AML-193 (cell line): Measurements from ENCODE around the gene COPS4.
"Not testable (repeated sequence)": the region's sequence is repeated elsewhere in the genome, so short reads cannot be mapped to it uniquely, and the experiment has no call there.

Experiments used
- DNase-seq, 2 experiments: peaks; one replicate each; lab custom pipeline; 2025; lab: John Stamatoyannopoulos, UW

Gene COPS4

GRCh38 chr4:83083925-83084475, 49.0 kb downstream of the COPS4 start:
- DNase-seq, result no peak

- DNase-seq, result not testable (repeated sequence)
Measured at GRCh38 chr4:83084956-83085355, 50.0 kb downstream of the COPS4 start.

GRCh38 chr4:83089410-83090157, 54.6 kb downstream of the COPS4 start:
- DNase-seq, result no peak

GRCh38 chr4:83093060-83093640, 58.2 kb downstream of the COPS4 start:
- DNase-seq, result no peak

GRCh38 chr4:83096397-83096796, 61.4 kb downstream of the COPS4 start:
- DNase-seq, result no peak

GRCh38 chr4:83104991-83105390, 70.0 kb downstream of the COPS4 start:
- no peak for DNase-seq

GRCh38 chr4:83107631-83108030, 72.6 kb downstream of the COPS4 start:
- DNase-seq, result no peak

- no peak for DNase-seq
Measured at GRCh38 chr4:83108101-83108861, 73.3 kb downstream of the COPS4 start.

GRCh38 chr4:83109480-83110222, 74.7 kb downstream of the COPS4 start:
- no peak for DNase-seq

- peak; percentile 79 for DNase-seq
Measured at GRCh38 chr4:83110223-83110945, 75.4 kb downstream of the COPS4 start.

GRCh38 chr4:83110970-83111750, 76.2 kb downstream of the COPS4 start:
- DNase-seq, result no peak

GRCh38 chr4:83111751-83112141, 76.8 kb downstream of the COPS4 start:
- peak in 1 of 2 experiments; percentile 32 for DNase-seq

GRCh38 chr4:83112231-83112630, 77.2 kb downstream of the COPS4 start:
- DNase-seq, result peak; percentile 89 to 94

GRCh38 chr4:83112678-83113428, 77.9 kb downstream of the COPS4 start:
- peak in 1 of 2 experiments; percentile 41 for DNase-seq

GRCh38 chr4:83113429-83113786, 78.4 kb downstream of the COPS4 start:
- peak; percentile 57 to 62 for DNase-seq

- DNase-seq, result peak; percentile 89
Measured at GRCh38 chr4:83114576-83114975, 79.6 kb downstream of the COPS4 start, which contains the start of gene PLAC8. Gene PLAC8, minus strand, starts transcription at chr4:83114729. Its CDS starts 6,808 bp downstream, at chr4:83107921.

GRCh38 chr4:83115000-83115399, 80.0 kb downstream of the COPS4 start:
- no peak for DNase-seq

- no peak for DNase-seq
Measured at GRCh38 chr4:83115656-83116285, 80.8 kb downstream of the COPS4 start.

GRCh38 chr4:83118869-83119268, 83.9 kb downstream of the COPS4 start:
- DNase-seq, result no peak
